22Rv1 (cell line): ENCODE results near the gene NOS1AP.

Source experiments
- CTCF ChIP-seq: fragments of 450-650 bp; IDR thresholded peaks from 2 replicates; pipeline ENCODE4 v1.5.1; 2017; ENCODE audit warnings: mild to moderate bottlenecking
- ZFX ChIP-seq: fragments of 450-650 bp; IDR thresholded peaks from 2 replicates; pipeline ENCODE4 v1.6.1; 2017; ENCODE audit warnings: antibody characterized with exemption, borderline replicate concordance

- TF ChIP-seq CTCF (no peak), ZFX (no peak)
Measured at GRCh38 chr1:162367073-162367472, 297.6 kb downstream of the NOS1AP start.
